HL-60 (cell line): Measurements from ENCODE around the gene PSG1.
"Not testable (repeated sequence)": the region's sequence is repeated elsewhere in the genome, so short reads cannot be mapped to it uniquely, and the experiment has no call there.

Source experiments
- CTCF ChIP-seq: IDR thresholded peaks from one replicate; pipeline ENCODE4 v1.5.1; 2011; ENCODE audit warnings: low read length, control low read depth, inconsistent platforms; ENCODE audit not compliant: insufficient read depth
- GABPA ChIP-seq: IDR thresholded peaks from 2 replicates; pipeline ENCODE4 v1.6.1; 2012; ENCODE audit warnings: low read depth
- POLR2AphosphoS5 ChIP-seq: IDR thresholded peaks from 2 replicates; pipeline ENCODE4 v1.6.1; 2012; ENCODE audit warnings: low read depth

- TF ChIP-seq POLR2AphosphoS5, CTCF, GABPA: not testable (repeated sequence)
These were observed 35.9 kb downstream of the PSG1 start for GRCh38 chr19:42843631-42844030.
